Upper lobe of right lung (tissue), 1 donor: ENCODE results near the gene CYSLTR2. TPM values are rescaled to one million over a fixed set of nuclear protein-coding genes. Genes with fewer than 3 reads are reported as not detected.

Experiments
- ATAC-seq: fragments of 200-7000 bp; cut with Tn5 transposase; one replicate; pipeline ENCODE4 v1.9.1; 2020; ENCODE audit warnings: mild to moderate bottlenecking, moderate library complexity
- DNase-seq: peaks from one replicate; pipeline ENCODE4 v3.0.0-alpha.2; 2020
- H3K27ac ChIP-seq: fragments of 200-600 bp; one replicate; pipeline ENCODE4 v1.8.0; 2022
- H3K27me3 ChIP-seq: fragments of 200-600 bp; one replicate; pipeline ENCODE4 v1.8.0; 2022; ENCODE audit warnings: mild to moderate bottlenecking
- H3K36me3 ChIP-seq: fragments of 200-600 bp; one replicate; pipeline ENCODE4 v1.8.0; 2022
- H3K4me1 ChIP-seq: fragments of 200-600 bp; one replicate; pipeline ENCODE4 v1.8.0; 2022
- H3K4me3 ChIP-seq: fragments of 200-600 bp; one replicate; pipeline ENCODE4 v1.8.0; 2022; ENCODE audit warnings: mild to moderate bottlenecking
- H3K9me3 ChIP-seq: fragments of 200-600 bp; one replicate; pipeline ENCODE4 v1.8.0; 2022
- intact Hi-C: fragments of 100-400 bp; cut with DNase I; formaldehyde crosslinking; loops from one replicate; pipeline ENCODE4 v1.11.0; 2022
- total RNA-seq: library from RNA; stranded (reverse); fragmentation: NEBNext Ultra II Directional; extraction: Animal tissue kit (Norgen Biotek cat#: 25700); gene quantifications from one replicate; pipeline ENCODE4 v1.2.1, GENCODE V29; 2021
- TF ChIP-seq, protein P1 (sequence below): fragments of 200-600 bp; IDR thresholded peaks from one replicate; pipeline ENCODE4 v1.8.0; 2022; ENCODE audit warnings: antibody characterized with exemption
- donor health status: DM: no; HTN: yes; CAD: no; lungs with severe emphysema.

Gene CYSLTR2
- total RNA-seq, 1 donor from 2014 or later = 0.67 TPM

DNA sequence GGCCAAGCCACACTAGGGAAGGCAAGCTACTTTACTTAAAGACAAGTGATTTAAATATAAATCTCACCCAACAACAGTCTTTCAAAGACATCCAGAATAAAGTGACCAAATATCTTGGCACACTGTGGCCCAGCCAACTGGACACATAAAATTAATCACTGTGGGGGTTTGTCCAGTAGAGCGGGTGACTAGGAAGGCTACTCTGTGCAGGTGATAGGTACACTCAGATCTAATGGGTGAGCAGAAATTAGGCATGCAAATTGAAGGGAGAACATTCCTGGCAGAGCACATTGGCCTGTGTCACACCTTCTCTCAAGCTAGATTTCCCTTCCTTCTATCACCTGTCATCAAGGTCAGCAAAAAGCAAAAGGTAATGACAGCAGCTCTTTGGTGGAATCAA lies 23.4 kb upstream of the CYSLTR2 start:
- intact Hi-C loops = no loop called here
- Histone ChIP-seq H3K36me3 (no peaks in the 10 kb centered on the region), H3K9me3 (no peaks in the 10 kb centered on the region), H3K4me3 (no peak overlapping the region), H3K27me3 (no peaks in the 10 kb centered on the region), H3K4me1 (peaks cover 13% of the 10 kb centered on the region), H3K27ac (no peak overlapping the region)
- DNase-seq = no peak
- no peak for ATAC-seq
- TF ChIP-seq, protein P1, sequence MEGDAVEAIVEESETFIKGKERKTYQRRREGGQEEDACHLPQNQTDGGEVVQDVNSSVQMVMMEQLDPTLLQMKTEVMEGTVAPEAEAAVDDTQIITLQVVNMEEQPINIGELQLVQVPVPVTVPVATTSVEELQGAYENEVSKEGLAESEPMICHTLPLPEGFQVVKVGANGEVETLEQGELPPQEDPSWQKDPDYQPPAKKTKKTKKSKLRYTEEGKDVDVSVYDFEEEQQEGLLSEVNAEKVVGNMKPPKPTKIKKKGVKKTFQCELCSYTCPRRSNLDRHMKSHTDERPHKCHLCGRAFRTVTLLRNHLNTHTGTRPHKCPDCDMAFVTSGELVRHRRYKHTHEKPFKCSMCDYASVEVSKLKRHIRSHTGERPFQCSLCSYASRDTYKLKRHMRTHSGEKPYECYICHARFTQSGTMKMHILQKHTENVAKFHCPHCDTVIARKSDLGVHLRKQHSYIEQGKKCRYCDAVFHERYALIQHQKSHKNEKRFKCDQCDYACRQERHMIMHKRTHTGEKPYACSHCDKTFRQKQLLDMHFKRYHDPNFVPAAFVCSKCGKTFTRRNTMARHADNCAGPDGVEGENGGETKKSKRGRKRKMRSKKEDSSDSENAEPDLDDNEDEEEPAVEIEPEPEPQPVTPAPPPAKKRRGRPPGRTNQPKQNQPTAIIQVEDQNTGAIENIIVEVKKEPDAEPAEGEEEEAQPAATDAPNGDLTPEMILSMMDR = no peak

DNA sequence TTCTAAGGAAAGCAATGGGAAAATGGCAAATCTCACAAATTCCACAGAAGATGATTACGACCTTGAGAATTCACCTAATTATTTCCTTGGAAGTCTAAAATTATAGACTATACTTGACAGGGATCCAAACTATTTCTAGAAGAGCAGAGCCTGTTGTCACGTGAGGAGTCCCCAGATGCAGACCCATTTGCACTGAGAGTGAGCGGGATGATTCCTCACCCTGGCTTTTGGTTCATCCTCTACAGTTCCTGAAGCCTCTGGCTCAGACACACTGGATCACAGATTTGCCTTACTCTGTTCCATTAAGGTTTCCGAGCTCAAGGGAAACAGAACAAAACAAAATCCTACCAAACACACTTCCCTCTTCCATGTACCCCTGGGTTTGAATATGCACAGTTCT lies 23.0 kb upstream of the CYSLTR2 start:
- Histone ChIP-seq H3K27me3 (no peaks in the 10 kb centered on the region), H3K4me3 (no peak overlapping the region), H3K27ac (no peak overlapping the region), H3K4me1 (peaks cover 8% of the 10 kb centered on the region), H3K9me3 (no peaks in the 10 kb centered on the region), H3K36me3 (no peaks in the 10 kb centered on the region)
- intact Hi-C loops = no loop called here
- TF ChIP-seq, protein P1 = no peak
- DNase-seq (no peak), ATAC-seq (no peak)

DNA sequence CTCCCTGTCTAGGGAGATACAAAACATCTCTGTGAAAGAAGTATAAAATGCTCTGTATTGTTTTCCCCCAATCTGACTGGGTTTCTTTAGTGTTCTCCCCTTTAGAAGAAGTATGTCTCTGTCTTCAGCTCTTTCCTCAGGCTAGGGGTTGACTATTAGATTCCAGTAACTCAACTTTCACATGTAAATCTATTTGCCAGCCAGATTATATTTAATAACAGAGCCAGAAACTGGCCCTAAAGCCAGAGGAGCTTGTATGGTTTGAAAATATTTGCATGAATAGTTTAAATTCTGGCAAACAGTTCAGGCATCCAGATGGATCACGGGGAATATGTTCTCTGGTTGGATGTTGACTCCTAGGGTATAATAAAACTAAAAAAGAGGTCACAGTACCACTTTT lies 22.3 kb upstream of the CYSLTR2 start:
- Histone ChIP-seq H3K27ac (no peak overlapping the region), H3K27me3 (no peaks in the 10 kb centered on the region), H3K4me3 (no peak overlapping the region), H3K4me1 (peaks cover 2% of the 10 kb centered on the region), H3K9me3 (peaks cover 2% of the 10 kb centered on the region), H3K36me3 (no peaks in the 10 kb centered on the region)
- DNase-seq = no peak
- intact Hi-C loops = no loop called here
- ATAC-seq = no peak
- TF ChIP-seq, protein P1 = no peak

DNA sequence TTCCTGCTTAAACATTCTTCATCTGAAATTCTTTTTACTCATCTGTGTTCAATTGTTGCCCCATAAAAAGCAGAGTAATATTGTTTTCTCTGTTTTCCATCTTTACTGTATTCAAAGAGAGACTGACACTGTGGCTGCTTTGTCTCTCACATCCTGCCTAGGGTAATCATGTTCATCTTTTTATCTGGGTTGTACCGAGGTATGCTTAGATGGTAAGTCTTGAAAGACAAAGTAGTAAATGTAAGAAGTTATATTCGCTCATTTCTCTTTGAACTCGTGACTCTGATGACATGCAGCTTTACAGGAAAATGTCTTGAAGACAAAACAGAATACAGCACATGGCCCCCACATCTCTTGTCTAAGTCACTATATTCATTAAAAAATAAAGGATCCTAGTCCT lies 20.0 kb upstream of the CYSLTR2 start:
- Histone ChIP-seq H3K4me1 (no peaks in the 10 kb centered on the region), H3K9me3 (peaks cover 5% of the 10 kb centered on the region), H3K27ac (no peak overlapping the region), H3K4me3 (no peak overlapping the region), H3K36me3 (no peaks in the 10 kb centered on the region), H3K27me3 (no peaks in the 10 kb centered on the region)
- intact Hi-C loops = no loop called here
- ATAC-seq (no peak), DNase-seq (no peak)
- TF ChIP-seq, protein P1 = no peak

DNA sequence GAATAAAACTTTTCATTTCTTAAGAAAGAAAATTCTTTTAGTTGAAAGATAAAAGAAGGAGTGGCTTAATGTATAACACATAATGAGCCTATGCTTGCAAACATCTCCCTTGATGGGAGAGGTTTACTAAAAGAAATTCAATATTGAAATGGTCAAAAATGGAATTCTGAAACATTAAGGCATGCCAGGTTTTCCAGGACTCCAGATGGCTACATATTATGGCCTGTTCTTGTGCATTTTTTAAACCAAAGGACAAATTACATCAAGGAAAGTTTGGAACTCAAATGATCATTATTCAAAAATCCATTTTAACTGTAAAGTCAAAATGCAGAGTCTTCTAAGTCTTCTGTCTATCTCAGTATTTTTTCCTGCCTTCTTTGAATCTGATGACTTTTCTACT lies 19.1 kb upstream of the CYSLTR2 start:
- TF ChIP-seq, protein P1 = no peak
- no peaks in the 10 kb centered on the region for H3K27me3 ChIP-seq
- no peak overlapping the region for H3K4me3 ChIP-seq
- H3K36me3 ChIP-seq = no peaks in the 10 kb centered on the region
- DNase-seq (no peak), ATAC-seq (no peak)
- intact Hi-C loops = no loop called here
- no peaks in the 10 kb centered on the region for H3K4me1 ChIP-seq
- peaks cover 5% of the 10 kb centered on the region for H3K9me3 ChIP-seq
- H3K27ac ChIP-seq = no peak overlapping the region

DNA sequence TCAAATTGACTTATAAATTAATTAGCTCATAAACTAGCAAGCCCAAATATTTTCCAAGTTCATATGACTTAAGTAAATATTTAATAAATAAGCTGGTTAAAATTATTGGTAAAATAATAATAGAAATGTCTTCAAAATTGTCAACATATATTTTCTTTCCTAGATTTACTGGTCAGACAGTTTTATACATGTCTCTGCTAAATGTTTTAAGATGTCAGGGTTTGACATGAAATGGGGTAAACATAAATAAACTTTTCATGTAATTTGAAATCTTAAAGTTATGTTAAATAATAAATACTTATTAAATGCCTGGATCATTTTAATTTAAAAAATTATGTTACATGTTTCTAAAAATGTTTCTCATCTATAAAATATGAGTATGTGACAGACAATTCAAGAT lies 18.3 kb upstream of the CYSLTR2 start:
- DNase-seq (no peak), ATAC-seq (no peak)
- intact Hi-C loops = no loop called here

More for the DNA sequence above, 18.3 kb upstream of the CYSLTR2 start:
- TF ChIP-seq, protein P1 = no peak
- Histone ChIP-seq H3K9me3 (peaks cover 5% of the 10 kb centered on the region), H3K27me3 (no peaks in the 10 kb centered on the region), H3K36me3 (no peaks in the 10 kb centered on the region), H3K4me1 (no peaks in the 10 kb centered on the region), H3K27ac (no peak overlapping the region), H3K4me3 (no peak overlapping the region)
